Immature natural killer cell (primary cell): Measurements from ENCODE around the gene MAP3K20. TPM values are rescaled to one million over a fixed set of nuclear protein-coding genes. Genes with fewer than 3 reads are reported as not detected.

Source experiments
- DNase-seq, 3 donors: peaks; one replicate each; pipeline ENCODE4 v3.0.0; 2022; ENCODE audit warnings: mixed read lengths in 1 of 3
- H3K27ac Mint-ChIP-seq, 6 donors: one replicate each; pipeline ENCODE4 v1.8.0; 2020; ENCODE audit warnings: mixed read lengths in 6 of 6, mild to moderate bottlenecking in 5 of 6, inconsistent platforms in 4 of 6, moderate library complexity in 3 of 6
- H3K27me3 Mint-ChIP-seq, 3 donors: one replicate each; pipeline ENCODE4 v1.8.0; 2020 to 2021; ENCODE audit warnings: low read depth in 3 of 3, mild to moderate bottlenecking in 3 of 3, mixed read lengths in 3 of 3, moderate library complexity in 3 of 3, inconsistent platforms in 1 of 3
- H3K36me3 Mint-ChIP-seq, 3 donors: one replicate each; pipeline ENCODE4 v1.8.0; 2020; ENCODE audit warnings: mixed read lengths in 3 of 3, inconsistent platforms in 2 of 3, mild to moderate bottlenecking in 2 of 3
- H3K4me1 Mint-ChIP-seq, 2 donors: one replicate each; pipeline ENCODE4 v1.8.0; 2020; ENCODE audit warnings: inconsistent platforms in 2 of 2, mild to moderate bottlenecking in 2 of 2, mixed read lengths in 2 of 2, moderate library complexity in 1 of 2
- H3K4me3 Mint-ChIP-seq, 5 donors: one replicate each; pipeline ENCODE4 v1.8.0; 2020; ENCODE audit warnings: mild to moderate bottlenecking in 5 of 5, mixed read lengths in 5 of 5, inconsistent platforms in 3 of 5, moderate library complexity in 3 of 5
- H3K9me3 Mint-ChIP-seq, 6 donors: one replicate each; pipeline ENCODE4 v1.8.0; 2020; ENCODE audit warnings: mild to moderate bottlenecking in 6 of 6, mixed read lengths in 6 of 6, inconsistent platforms in 4 of 6, moderate library complexity in 3 of 6
- polyA plus RNA-seq, 3 donors: library from polyadenylated mRNA; unstranded; fragments of 300-500 nt; fragmentation: Illumina TruSeq; gene quantifications; one replicate each; pipeline ENCODE4 v1.2.3, GENCODE V29; 2021

Gene MAP3K20
- polyA plus RNA-seq, 3 donors from 2014 or later, result 1.5 to 2.6 (median 2.2) TPM

- H3K27ac Mint-ChIP-seq, result no peak overlapping the region
These were observed 32.2 kb upstream of the MAP3K20 start for GRCh38 chr2:173043476-173043875.

GRCh38 chr2:173043897-173044519 is 31.6 kb upstream of the MAP3K20 start:
- H3K4me1 Mint-ChIP-seq, result no peaks in the 10 kb centered on the region
- DNase-seq, result no peak
- no peak overlapping the region for H3K4me3 Mint-ChIP-seq
- no peaks in the 10 kb centered on the region for H3K36me3 Mint-ChIP-seq
- no peak overlapping the region for H3K27ac Mint-ChIP-seq
- H3K9me3 Mint-ChIP-seq, result no peaks in the 10 kb centered on the region
- peaks cover 0 to 5% (median 0%) of the 10 kb centered on the region in 3 donors for H3K27me3 Mint-ChIP-seq

More at GRCh38 chr2:173043476-173043875, 32.2 kb upstream of the MAP3K20 start:
- Mint-ChIP-seq H3K9me3 (no peaks in the 10 kb centered on the region), H3K4me3 (no peak overlapping the region), H3K4me1 (no peaks in the 10 kb centered on the region), H3K36me3 (no peaks in the 10 kb centered on the region), H3K27me3 (peaks cover 0 to 5% (median 0%) of the 10 kb centered on the region in 3 donors)
- DNase-seq, result no peak

- H3K36me3 Mint-ChIP-seq, result no peaks in the 10 kb centered on the region
- no peak overlapping the region for H3K27ac Mint-ChIP-seq
- no peak overlapping the region for H3K4me3 Mint-ChIP-seq
- DNase-seq, result no peak
- H3K27me3 Mint-ChIP-seq, result peaks cover 0 to 5% (median 1%) of the 10 kb centered on the region in 3 donors
- no peaks in the 10 kb centered on the region for H3K9me3 Mint-ChIP-seq
- H3K4me1 Mint-ChIP-seq, result no peaks in the 10 kb centered on the region
These were observed 31.0 kb upstream of the MAP3K20 start for GRCh38 chr2:173044686-173045085.

GRCh38 chr2:173045181-173045580 is 30.5 kb upstream of the MAP3K20 start:
- no peak for DNase-seq
- H3K4me1 Mint-ChIP-seq, result no peaks in the 10 kb centered on the region
- H3K9me3 Mint-ChIP-seq, result no peaks in the 10 kb centered on the region
- no peak overlapping the region for H3K4me3 Mint-ChIP-seq
- no peak overlapping the region for H3K27ac Mint-ChIP-seq
- H3K36me3 Mint-ChIP-seq, result no peaks in the 10 kb centered on the region
- peaks cover 0 to 5% (median 3%) of the 10 kb centered on the region in 3 donors for H3K27me3 Mint-ChIP-seq

- H3K4me1 Mint-ChIP-seq, result no peaks in the 10 kb centered on the region
- H3K4me3 Mint-ChIP-seq, result no peak overlapping the region
- H3K27ac Mint-ChIP-seq, result no peak overlapping the region
- no peak for DNase-seq
- no peaks in the 10 kb centered on the region for H3K36me3 Mint-ChIP-seq
- peaks cover 0 to 9% (median 3%) of the 10 kb centered on the region in 3 donors for H3K27me3 Mint-ChIP-seq
- H3K9me3 Mint-ChIP-seq, result no peaks in the 10 kb centered on the region
These were observed 27.1 kb upstream of the MAP3K20 start for GRCh38 chr2:173048522-173048896.

GRCh38 chr2:173048897-173049661 is 26.6 kb upstream of the MAP3K20 start:
- Mint-ChIP-seq H3K36me3 (no peaks in the 10 kb centered on the region), H3K27ac (no peak overlapping the region), H3K4me1 (no peaks in the 10 kb centered on the region), H3K27me3 (peaks cover 1 to 9% (median 3%) of the 10 kb centered on the region in 3 donors), H3K9me3 (no peaks in the 10 kb centered on the region), H3K4me3 (no peak overlapping the region)
- no peak for DNase-seq

GRCh38 chr2:173049831-173050230 is 25.8 kb upstream of the MAP3K20 start:
- no peaks in the 10 kb centered on the region for H3K4me1 Mint-ChIP-seq
- no peak for DNase-seq
- no peak overlapping the region for H3K27ac Mint-ChIP-seq
- peaks cover 2 to 9% (median 3%) of the 10 kb centered on the region in 3 donors for H3K27me3 Mint-ChIP-seq
- no peak overlapping the region for H3K4me3 Mint-ChIP-seq
- H3K9me3 Mint-ChIP-seq, result no peaks in the 10 kb centered on the region
- no peaks in the 10 kb centered on the region for H3K36me3 Mint-ChIP-seq

GRCh38 chr2:173050684-173051083 is 25.0 kb upstream of the MAP3K20 start:
- H3K27ac Mint-ChIP-seq, result no peak overlapping the region
- H3K4me1 Mint-ChIP-seq, result no peaks in the 10 kb centered on the region
- H3K36me3 Mint-ChIP-seq, result peaks cover 0 to 3% (median 0%) of the 10 kb centered on the region in 3 donors
- no peak overlapping the region for H3K4me3 Mint-ChIP-seq
- no peaks in the 10 kb centered on the region for H3K9me3 Mint-ChIP-seq
- DNase-seq, result no peak
- H3K27me3 Mint-ChIP-seq, result peaks cover 2 to 9% (median 3%) of the 10 kb centered on the region in 3 donors

GRCh38 chr2:173051463-173052215 is 24.0 kb upstream of the MAP3K20 start:
- Mint-ChIP-seq H3K4me1 (no peaks in the 10 kb centered on the region), H3K27me3 (peaks cover 2 to 9% (median 2%) of the 10 kb centered on the region in 3 donors), H3K4me3 (no peak overlapping the region), H3K9me3 (no peaks in the 10 kb centered on the region), H3K36me3 (peaks cover 0 to 4% (median 0%) of the 10 kb centered on the region in 3 donors), H3K27ac (no peak overlapping the region)
- no peak for DNase-seq

GRCh38 chr2:173053043-173053699 is 22.5 kb upstream of the MAP3K20 start:
- no peak for DNase-seq
- Mint-ChIP-seq H3K27me3 (peaks cover 0 to 9% (median 2%) of the 10 kb centered on the region in 3 donors), H3K4me3 (no peak overlapping the region), H3K36me3 (peaks cover 0 to 4% (median 0%) of the 10 kb centered on the region in 3 donors), H3K9me3 (no peaks in the 10 kb centered on the region), H3K4me1 (no peaks in the 10 kb centered on the region), H3K27ac (no peak overlapping the region)

- no peaks in the 10 kb centered on the region for H3K9me3 Mint-ChIP-seq
- no peak overlapping the region for H3K27ac Mint-ChIP-seq
- peaks cover 0 to 4% (median 0%) of the 10 kb centered on the region in 3 donors for H3K36me3 Mint-ChIP-seq
- peaks cover 0 to 8% (median 2%) of the 10 kb centered on the region in 3 donors for H3K27me3 Mint-ChIP-seq
- H3K4me1 Mint-ChIP-seq, result no peaks in the 10 kb centered on the region
- H3K4me3 Mint-ChIP-seq, result no peak overlapping the region
- DNase-seq, result no peak
These were observed 21.2 kb upstream of the MAP3K20 start for GRCh38 chr2:173054466-173054865.

GRCh38 chr2:173056705-173057364 is 18.8 kb upstream of the MAP3K20 start:
- DNase-seq, result no peak
- Mint-ChIP-seq H3K27ac (no peak overlapping the region), H3K27me3 (peaks cover 0 to 7% (median 2%) of the 10 kb centered on the region in 3 donors), H3K9me3 (no peaks in the 10 kb centered on the region), H3K36me3 (peaks cover 0 to 4% (median 0%) of the 10 kb centered on the region in 3 donors), H3K4me3 (no peak overlapping the region), H3K4me1 (no peaks in the 10 kb centered on the region)

- peaks cover 0 to 5% (median 2%) of the 10 kb centered on the region in 3 donors for H3K27me3 Mint-ChIP-seq
- no peak overlapping the region for H3K4me3 Mint-ChIP-seq
- DNase-seq, result no peak
- H3K9me3 Mint-ChIP-seq, result no peaks in the 10 kb centered on the region
- peaks cover 0 to 4% (median 0%) of the 10 kb centered on the region in 3 donors for H3K36me3 Mint-ChIP-seq
- H3K4me1 Mint-ChIP-seq, result no peaks in the 10 kb centered on the region
- no peak overlapping the region for H3K27ac Mint-ChIP-seq
These were observed 17.5 kb upstream of the MAP3K20 start for GRCh38 chr2:173058097-173058496.
